Lower lobe of right lung (tissue), 2 donors: ENCODE data around the gene UBL3. TPM values are rescaled to one million over a fixed set of nuclear protein-coding genes. Genes with fewer than 3 reads are reported as not detected.

Source experiments
- ATAC-seq, 2 donors: fragments of 200-7000 bp; cut with Tn5 transposase; one replicate each; pipeline ENCODE4 v1.9.1; 2020 to 2022; ENCODE audit warnings: mild to moderate bottlenecking in 2 of 2, moderate library complexity in 2 of 2
- DNase-seq: peaks from one replicate; pipeline ENCODE4 v3.0.0-alpha.2; 2020
- H3K27ac ChIP-seq: fragments of 200-600 bp; one replicate; pipeline ENCODE4 v1.8.0; 2022
- H3K27me3 ChIP-seq: fragments of 200-600 bp; one replicate; pipeline ENCODE4 v1.8.0; 2022; ENCODE audit warnings: low read depth
- H3K36me3 ChIP-seq: fragments of 200-600 bp; one replicate; pipeline ENCODE4 v1.8.0; 2022; ENCODE audit warnings: mild to moderate bottlenecking
- H3K4me1 ChIP-seq: fragments of 200-600 bp; one replicate; pipeline ENCODE4 v1.8.0; 2022
- H3K4me3 ChIP-seq: fragments of 200-600 bp; one replicate; pipeline ENCODE4 v1.8.0; 2022; ENCODE audit warnings: mild to moderate bottlenecking
- H3K9me3 ChIP-seq: fragments of 200-600 bp; one replicate; pipeline ENCODE4 v1.8.0; 2022
- intact Hi-C: fragments of 100-400 bp; cut with DNase I; formaldehyde crosslinking; loops from one replicate; pipeline ENCODE4 v1.11.0; 2022
- total RNA-seq: library from RNA; stranded (reverse); fragmentation: NEBNext Ultra II Directional; extraction: Animal tissue kit (Norgen Biotek cat#: 25700); gene quantifications from one replicate; pipeline ENCODE4 v1.2.1, GENCODE V29; 2021
- TF ChIP-seq, protein P1 (sequence below): fragments of 200-600 bp; IDR thresholded peaks from one replicate; pipeline ENCODE4 v1.8.0; 2022; ENCODE audit warnings: antibody characterized with exemption, mild to moderate bottlenecking
- donor health status: DM: no; HTN: yes; CAD: no; lungs with severe emphysema.

UBL3 gene
- total RNA-seq, 1 donor from 2014 or later: 49.5 TPM

DNA sequence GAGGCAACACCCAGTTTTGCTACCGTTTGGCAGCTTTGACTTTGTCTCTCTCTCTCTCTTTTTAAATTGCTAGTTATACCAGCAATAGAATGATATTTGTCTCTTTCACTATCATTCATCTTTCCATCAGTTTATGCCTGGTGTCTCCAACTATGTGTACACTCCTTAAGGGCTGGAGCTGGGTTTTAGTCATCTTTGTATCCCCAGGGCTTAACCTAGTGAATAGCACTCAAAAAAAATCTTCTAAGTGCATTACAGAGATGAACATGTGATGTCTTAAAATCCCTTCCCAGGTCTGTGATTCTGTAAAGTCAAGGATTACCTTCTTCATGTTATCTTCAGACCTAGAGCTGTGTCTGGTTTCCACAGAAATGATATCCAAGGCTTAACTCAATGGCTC, 7.8 kb upstream of the UBL3 start:
- no peaks in the 10 kb centered on the region for H3K36me3 ChIP-seq
- H3K27me3 ChIP-seq: no peaks in the 10 kb centered on the region
- no peak for DNase-seq
- H3K27ac ChIP-seq: no peak overlapping the region
- intact Hi-C loops: no loop called here
- TF ChIP-seq, protein P1, sequence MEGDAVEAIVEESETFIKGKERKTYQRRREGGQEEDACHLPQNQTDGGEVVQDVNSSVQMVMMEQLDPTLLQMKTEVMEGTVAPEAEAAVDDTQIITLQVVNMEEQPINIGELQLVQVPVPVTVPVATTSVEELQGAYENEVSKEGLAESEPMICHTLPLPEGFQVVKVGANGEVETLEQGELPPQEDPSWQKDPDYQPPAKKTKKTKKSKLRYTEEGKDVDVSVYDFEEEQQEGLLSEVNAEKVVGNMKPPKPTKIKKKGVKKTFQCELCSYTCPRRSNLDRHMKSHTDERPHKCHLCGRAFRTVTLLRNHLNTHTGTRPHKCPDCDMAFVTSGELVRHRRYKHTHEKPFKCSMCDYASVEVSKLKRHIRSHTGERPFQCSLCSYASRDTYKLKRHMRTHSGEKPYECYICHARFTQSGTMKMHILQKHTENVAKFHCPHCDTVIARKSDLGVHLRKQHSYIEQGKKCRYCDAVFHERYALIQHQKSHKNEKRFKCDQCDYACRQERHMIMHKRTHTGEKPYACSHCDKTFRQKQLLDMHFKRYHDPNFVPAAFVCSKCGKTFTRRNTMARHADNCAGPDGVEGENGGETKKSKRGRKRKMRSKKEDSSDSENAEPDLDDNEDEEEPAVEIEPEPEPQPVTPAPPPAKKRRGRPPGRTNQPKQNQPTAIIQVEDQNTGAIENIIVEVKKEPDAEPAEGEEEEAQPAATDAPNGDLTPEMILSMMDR: no peak
- no peak for ATAC-seq
- H3K4me3 ChIP-seq: no peak overlapping the region
- H3K4me1 ChIP-seq: peaks cover 7% of the 10 kb centered on the region
- H3K9me3 ChIP-seq: no peaks in the 10 kb centered on the region

DNA sequence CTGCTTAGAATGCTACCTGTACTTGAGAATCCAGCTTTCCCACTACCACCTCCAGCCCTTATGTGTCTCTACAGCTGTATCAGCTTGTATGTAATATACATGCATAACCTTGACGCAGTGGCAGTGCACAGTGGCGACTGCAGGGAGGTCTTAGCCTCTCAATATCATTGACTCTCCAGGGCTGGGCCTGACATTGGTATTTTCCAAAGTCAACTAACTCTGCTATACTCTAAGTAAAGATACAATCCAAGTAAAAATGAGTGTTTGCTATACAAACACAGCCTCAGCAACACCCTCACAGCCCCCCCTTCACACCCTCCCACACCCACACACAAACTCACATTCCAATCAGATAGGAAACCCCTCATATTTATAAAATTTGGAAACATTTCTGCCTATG, 6.7 kb upstream of the UBL3 start:
- DNase-seq (no peak), ATAC-seq (peak; percentile 25 to 66)
- Histone ChIP-seq H3K27me3 (no peaks in the 10 kb centered on the region), H3K9me3 (no peaks in the 10 kb centered on the region), H3K27ac (peak overlapping the region; percentile 4), H3K36me3 (no peaks in the 10 kb centered on the region), H3K4me3 (no peak overlapping the region), H3K4me1 (peaks cover 7% of the 10 kb centered on the region)
- intact Hi-C loops: no loop called here
- TF ChIP-seq, protein P1: no peak

DNA sequence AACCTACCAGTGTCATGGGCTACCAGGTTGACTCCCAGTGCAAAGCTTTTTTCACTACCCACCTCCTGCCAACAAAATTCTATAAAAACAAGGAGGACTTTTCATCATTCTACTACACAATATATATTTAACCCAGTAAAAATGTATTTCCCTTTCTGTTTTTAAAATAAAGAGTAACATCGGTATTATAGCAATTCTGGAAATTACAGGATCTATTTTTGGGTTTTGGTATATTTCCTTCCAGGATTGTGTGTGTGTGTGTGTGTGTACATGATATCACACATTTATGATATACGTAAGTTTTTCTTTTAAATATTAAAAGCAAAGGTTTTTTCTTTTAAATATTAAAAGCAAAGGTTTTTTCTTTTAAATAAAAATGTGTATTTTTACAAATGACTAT, 6.0 kb upstream of the UBL3 start:
- H3K27ac ChIP-seq: no peak overlapping the region
- no peak for DNase-seq
- H3K9me3 ChIP-seq: no peaks in the 10 kb centered on the region
- intact Hi-C loops: no loop called here
- no peak overlapping the region for H3K4me3 ChIP-seq
- H3K36me3 ChIP-seq: no peaks in the 10 kb centered on the region
- TF ChIP-seq, protein P1: no peak
- no peak for ATAC-seq
- H3K27me3 ChIP-seq: no peaks in the 10 kb centered on the region
- H3K4me1 ChIP-seq: peaks cover 7% of the 10 kb centered on the region

DNA sequence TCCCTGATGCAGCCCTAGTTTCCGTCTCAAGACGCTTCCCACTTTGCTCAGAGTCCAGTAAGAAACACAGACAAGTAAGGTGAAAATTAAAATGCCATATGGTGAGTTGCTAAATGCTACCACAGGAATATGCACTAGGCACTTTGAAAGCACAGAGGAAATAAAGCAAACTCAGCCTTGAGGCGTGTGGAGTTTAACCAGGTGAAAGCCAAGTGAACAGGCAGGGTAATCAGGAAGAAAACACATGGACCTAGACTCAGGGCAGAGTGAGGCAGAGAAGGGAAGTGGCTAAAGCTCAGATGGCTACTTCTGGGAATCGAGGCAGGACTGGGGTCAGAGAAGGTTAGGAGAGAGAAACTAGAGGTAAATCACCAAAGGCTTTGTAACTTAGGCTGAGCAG, 5.4 kb upstream of the UBL3 start:
- intact Hi-C loops: no loop called here
- Histone ChIP-seq H3K36me3 (no peaks in the 10 kb centered on the region), H3K4me1 (peaks cover 7% of the 10 kb centered on the region), H3K9me3 (no peaks in the 10 kb centered on the region), H3K27ac (peak overlapping the region; percentile 51), H3K4me3 (no peak overlapping the region), H3K27me3 (no peaks in the 10 kb centered on the region)
- TF ChIP-seq, protein P1: no peak
- peak in 1 of 2 donors; percentile 20 for ATAC-seq
- DNase-seq: no peak

DNA sequence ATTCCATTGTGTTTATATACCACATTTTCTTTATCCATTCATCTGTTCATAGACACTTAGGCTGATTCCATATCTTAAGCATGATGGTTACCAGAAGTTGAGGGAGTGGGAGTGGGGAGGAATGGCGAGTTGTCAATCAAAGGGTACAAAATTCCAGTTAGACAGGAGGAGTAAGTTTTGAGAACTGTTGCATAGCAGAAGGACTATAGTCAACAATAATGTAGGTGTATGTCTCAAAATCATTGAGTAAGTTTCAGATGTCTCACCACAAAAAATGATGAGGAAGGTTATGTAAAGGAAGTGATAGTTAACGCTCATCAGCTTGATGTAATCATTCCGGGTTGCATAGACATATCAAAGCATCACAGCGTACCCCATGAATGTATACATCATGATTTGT, 4.6 kb upstream of the UBL3 start:
- intact Hi-C loops: no loop called here
- ATAC-seq: no peak
- TF ChIP-seq, protein P1: no peak
- DNase-seq: no peak
- H3K4me1 ChIP-seq: peaks cover 7% of the 10 kb centered on the region
- no peaks in the 10 kb centered on the region for H3K27me3 ChIP-seq
- no peaks in the 10 kb centered on the region for H3K36me3 ChIP-seq
- no peak overlapping the region for H3K4me3 ChIP-seq
- H3K9me3 ChIP-seq: no peaks in the 10 kb centered on the region
- H3K27ac ChIP-seq: no peak overlapping the region

DNA sequence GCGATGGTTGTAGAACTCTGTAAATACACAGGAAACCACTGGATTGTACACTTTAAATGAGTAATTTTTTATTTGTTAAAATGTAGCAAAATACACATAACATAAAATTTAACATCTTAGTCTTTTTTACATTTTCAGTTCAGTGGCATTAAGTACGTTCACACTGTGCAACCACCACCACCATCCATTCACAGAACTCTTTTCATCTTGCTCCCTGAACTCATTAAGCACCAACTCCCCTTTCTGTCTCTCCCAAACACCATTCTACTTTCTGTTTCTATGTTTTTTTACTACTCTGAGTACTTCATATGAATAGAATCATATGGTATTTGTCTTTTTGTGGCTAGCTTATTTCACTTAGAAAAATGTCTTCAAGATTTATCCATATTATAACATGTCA, 2.7 kb upstream of the UBL3 start:
- TF ChIP-seq, protein P1: no peak
- Histone ChIP-seq H3K36me3 (no peaks in the 10 kb centered on the region), H3K27me3 (no peaks in the 10 kb centered on the region), H3K4me3 (no peak overlapping the region), H3K4me1 (peaks cover 7% of the 10 kb centered on the region), H3K27ac (no peak overlapping the region), H3K9me3 (no peaks in the 10 kb centered on the region)
- ATAC-seq (no peak), DNase-seq (no peak)
- intact Hi-C loops: no loop called here
